Measurements from ENCODE around the gene DNASE1L3.

Gene DNASE1L3

DNA sequence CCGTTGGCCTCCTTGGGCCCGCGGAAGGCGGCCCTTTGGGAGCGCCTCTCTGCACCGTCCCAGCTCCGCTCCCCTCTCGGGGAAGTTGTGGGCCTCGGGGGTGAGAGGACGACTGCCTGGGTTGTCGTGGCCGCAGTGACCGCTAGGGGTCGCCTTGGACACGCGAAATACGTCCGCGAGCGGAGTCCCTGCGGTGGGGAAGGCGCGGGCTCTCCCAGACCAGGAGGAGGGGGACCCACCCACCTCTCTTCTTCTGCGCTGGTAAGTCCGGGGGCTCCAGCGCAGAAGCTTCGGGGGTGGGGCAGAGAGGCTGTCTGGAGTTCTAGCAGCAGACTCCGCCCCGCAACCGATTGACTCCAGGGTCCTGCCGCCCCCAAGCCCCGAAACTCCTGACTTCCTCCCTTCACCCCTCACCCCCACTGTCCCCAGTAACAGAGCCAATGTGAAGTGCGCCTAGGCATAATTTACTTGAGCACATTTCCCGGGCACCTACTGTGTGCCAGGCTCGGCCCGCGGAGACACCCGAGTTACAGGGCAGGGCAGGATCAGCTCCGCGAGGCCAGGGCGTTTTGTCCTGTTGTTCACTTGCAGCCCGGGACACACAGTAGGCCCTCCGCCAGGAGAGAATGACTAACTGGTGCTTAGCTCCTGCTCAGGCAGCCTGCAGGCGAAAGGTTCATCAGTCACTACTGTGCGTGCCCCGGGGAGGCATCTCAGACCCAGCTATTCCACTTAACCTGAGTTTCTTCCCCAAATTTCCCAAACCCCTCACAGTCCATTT lies 32.8 kb downstream of the DNASE1L3 start:
- DNase-seq = peak; percentile 15

DNA sequence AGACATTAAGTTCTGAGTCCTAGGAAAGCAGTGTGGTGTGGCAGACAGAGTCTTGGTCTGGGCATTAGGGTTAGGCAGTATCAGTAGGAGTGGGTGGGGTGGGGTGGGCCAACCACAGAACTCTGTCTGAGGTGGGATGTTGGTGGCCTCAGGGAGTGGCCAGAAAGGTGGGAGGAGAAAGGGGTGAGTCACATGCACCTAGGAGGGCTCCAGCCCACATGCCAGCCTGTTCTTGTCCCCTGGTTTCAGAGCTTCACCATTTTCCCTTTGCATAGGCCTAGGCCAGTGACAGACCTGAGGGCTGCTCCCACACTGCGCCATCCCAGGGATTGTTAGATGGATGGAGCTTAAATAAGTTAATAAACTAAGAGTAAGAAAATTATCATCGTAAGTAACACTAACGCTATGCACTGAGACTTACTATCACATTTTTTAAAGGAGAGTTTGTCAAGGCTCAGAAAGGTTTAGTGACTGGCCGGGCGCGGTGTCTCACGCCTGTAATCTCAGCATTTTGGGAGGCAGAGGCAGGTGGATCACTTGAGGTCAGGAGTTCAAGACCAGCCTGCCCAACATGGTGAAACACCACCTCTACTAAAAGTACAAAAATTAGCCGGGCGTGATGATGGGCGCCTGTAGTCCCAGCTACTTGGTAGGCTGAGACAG lies 33.8 kb downstream of the DNASE1L3 start:
- DNase-seq = no peak

DNA sequence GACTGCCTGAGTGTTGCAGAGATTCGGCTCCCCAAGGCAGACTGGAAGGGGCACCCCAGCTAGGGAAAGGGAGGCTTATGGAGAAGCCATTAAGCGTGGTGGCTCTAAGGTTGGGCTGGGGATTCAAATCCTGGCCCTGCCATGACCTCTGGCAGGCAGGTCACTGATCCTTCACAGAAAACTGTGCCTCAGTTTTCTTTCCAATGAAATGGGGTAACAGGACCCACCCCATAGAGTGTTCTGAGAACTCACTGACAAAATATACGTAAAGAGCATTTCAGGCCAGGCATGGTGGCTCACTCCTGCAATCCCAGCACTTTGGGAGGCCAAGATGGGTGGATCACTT lies 34.6 kb downstream of the DNASE1L3 start:
- no peak for DNase-seq

DNA sequence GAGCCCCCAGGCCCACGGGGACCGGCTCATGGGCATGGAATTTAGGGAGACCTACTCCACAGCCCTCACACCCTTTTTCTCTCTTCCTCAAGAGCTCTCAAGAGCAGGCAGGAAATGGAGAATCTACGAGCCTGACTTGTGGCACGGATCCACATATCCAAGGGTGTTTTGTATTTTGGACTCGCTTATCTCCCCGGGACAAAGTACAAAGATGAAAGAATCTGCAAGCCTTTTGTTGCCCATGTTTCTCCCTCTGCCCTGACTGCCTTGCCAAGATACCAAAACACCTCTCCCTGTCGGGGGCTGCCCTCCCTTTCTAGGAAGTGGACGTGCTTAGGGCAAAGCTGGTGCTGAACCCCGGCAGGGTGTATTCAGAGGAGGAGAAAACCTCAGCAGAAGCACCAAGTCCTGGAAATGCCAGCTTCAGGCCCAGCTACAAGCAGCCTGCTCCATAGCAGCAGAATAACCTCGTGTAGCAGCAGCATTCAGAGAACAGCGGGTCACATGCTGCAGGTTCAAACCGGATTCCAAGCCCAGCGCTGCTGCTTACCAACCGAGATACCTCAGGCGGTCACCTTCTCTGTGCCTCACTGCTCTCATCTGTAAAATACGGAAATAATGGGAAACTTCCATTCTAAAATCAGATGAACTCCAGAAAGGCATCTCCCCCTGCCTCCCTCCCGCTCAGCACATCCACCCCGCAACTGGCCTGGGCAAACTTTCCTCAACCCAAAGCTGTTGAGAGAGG lies 35.2 kb downstream of the DNASE1L3 start:
- no peak for DNase-seq

DNA sequence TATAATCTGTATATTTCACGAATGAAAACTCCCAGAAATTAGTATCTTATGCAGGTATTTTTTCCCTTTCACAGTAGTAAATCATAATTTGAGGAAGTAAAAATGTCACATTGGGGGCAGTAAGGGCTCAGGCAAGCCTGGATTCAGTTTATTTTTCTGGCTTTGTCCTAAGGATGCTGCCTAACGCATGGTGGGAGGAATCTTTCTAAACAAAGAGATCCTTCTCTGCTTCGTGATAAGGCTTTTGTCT lies 35.7 kb downstream of the DNASE1L3 start:
- DNase-seq = no peak

DNA sequence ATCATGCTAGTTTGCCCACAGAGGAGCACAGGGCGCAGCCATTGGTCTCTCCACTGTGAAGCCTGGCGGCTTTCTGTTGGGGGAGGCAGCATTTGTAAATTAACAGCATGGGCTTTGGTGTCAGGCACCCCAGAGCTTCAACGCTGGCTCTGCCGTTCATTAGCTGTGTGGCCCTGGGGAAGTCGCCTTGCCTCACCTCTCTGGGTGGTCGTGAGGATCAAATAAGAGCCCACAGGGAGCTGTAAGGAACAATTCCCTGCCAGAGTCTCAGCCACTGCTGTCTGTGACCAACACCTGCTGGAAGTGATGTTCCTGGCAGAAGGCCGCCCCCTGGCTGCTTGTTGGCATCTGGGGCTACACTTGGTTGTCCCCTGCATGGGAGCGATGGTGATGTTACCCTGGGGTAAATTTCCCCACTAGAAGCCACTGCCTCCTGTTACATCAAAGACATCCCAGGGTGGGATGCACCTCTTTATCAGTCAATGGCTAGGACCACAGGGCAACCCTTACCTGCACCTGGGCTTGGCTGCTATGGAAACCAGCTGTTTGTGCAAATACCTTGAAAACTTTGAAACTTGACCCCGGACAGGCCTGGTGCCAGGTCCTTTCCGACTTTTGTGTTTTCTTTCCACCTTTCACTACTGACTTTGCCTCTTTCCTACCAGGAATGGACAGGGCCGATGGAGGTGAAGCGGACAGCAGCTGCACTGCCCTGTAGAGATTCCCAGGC lies 36.9 kb downstream of the DNASE1L3 start:
- peak; percentile 47 for DNase-seq

DNA sequence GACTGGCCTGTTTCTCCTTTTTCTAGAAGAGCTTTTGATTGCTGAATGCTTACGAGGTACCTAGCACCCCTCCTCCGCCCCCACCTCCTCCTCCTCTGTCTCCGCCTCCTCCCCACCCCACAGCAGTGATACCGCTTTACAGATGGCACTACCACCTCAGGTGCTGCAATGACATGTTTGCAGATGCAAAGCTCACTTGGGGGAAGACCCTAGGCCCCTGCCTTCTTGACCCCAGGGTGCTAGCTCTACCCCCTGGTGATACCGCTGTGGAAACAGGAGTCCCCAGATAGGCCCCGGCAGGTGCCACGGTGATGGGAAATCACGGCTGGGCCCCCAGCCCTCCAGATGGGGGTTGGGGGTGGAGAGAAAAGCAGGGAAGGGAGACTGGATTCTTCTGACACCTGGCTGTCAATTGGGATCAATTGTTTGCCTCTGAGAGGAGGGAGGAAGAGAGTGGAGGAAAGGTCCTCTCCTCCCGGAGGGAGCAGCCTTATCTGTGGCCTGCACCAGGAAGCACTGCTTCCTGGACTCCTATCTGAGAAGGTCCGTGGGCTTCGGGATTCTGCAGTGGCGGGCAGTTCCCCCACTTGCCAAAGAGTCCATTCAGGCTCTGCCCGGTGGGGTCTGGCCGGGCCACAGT lies 37.6 kb downstream of the DNASE1L3 start:
- DNase-seq = peak; percentile 9

DNA sequence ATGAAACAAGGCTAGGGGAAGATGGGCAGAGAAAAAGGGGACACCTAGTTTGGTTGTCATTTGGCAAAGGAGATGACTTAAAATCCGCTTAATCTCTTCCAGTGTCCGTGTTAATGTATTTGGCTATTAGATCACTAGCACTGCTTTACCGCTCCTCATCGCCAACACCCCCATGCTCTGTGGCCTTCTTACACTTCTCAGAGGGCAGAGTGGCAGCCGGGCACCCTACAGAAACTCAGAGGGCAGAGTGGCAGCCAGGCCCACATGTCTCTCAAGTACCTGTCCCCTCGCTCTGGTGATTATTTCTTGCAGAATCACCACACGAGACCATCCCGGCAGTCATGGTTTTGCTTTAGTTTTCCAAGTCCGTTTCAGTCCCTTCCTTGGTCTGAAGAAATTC lies 39.6 kb downstream of the DNASE1L3 start:
- no peak for DNase-seq

DNA sequence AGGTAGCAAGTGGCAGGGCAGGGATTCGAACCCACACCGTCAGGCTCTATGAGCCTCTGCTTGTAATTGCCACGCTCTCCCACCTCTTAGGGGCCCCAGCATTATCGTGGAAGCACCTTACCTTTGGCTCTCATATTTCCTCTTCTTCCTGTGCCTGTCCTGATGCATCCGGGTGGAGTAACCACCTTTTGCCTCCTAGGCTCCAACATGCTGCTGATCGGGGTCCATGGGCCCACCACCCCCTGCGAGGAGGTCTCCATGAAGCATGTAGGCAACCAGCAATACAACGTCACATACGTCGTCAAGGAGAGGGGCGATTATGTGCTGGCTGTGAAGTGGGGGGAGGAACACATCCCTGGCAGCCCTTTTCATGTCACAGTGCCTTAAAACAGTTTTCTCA lies 40.4 kb downstream of the DNASE1L3 start:
- no peak for DNase-seq

DNA sequence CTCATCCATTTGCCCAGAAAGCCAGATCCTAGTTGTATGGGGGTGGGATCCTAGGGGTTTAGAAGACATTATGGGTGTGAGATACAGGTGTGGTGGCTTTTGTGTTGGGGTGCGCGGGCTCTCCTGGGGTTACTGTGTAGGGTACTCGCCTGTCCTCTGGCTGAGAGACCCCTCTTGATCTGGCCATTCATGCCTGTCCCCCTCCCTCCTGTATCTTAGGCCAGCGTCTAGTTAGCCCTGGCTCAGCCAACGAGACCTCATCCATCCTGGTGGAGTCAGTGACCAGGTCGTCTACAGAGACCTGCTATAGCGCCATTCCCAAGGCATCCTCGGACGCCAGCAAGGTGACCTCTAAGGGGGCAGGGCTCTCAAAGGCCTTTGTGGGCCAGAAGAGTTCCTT lies 41.4 kb downstream of the DNASE1L3 start:
- DNase-seq = no peak

DNA sequence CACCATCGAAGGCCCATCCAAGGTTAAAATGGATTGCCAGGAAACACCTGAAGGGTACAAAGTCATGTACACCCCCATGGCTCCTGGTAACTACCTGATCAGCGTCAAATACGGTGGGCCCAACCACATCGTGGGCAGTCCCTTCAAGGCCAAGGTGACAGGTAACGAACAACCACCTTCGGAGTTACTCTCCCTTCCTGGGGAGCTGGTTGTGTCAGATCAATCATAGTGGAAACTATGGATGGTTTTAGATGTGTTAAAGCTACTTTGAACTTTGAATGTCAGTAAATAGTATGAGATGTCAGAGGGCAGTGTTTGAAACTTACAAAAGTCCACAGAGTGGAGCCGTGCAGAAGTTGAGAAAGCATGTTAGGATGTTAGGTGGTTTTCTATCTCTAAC lies 42.3 kb downstream of the DNASE1L3 start:
- no peak for DNase-seq

DNA sequence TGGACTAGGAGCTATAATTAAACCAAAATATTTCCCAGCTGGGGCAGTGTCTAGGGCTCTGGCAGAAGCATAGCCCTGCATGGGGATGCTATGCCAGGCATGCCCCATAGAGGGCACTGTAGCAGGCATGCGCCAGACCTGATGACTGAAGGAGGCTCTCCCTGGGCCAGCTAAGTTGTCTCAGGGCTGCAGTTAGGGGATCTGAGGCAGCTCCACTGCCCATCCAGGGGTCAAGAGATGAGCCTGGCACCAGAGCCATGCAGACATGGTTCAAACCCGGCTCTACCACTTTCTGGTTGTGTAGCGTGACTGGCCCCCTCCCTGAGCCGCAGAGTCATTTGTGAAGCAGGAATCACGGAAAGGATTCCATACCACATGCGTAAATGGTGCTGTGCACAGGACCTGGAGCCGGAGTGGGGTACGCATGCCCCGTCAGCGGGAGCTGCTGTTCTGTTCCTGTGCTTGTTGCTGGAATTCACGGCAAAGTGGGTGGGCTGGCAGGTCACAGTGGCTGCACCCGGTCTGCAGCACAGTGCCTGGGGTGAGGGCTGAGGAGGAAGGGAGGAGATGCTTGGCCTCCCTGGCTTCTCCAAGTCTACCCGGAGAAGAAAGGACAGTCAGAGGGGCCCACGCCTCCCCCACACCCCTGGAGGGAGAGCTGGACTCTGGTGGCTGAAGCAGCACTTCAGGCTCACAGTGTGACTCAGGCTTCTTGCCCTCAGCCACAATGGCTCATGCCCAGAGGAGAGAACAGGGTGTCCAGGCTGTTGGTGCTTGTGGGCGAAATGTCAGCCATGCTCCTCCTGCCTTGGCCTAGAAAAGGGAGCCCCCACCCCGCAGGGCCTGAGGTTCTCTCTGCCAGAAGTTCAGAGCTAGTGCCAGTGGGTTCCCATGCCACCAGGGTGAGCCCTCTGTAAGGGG lies 43.1 kb downstream of the DNASE1L3 start:
- no peak for DNase-seq

DNA sequence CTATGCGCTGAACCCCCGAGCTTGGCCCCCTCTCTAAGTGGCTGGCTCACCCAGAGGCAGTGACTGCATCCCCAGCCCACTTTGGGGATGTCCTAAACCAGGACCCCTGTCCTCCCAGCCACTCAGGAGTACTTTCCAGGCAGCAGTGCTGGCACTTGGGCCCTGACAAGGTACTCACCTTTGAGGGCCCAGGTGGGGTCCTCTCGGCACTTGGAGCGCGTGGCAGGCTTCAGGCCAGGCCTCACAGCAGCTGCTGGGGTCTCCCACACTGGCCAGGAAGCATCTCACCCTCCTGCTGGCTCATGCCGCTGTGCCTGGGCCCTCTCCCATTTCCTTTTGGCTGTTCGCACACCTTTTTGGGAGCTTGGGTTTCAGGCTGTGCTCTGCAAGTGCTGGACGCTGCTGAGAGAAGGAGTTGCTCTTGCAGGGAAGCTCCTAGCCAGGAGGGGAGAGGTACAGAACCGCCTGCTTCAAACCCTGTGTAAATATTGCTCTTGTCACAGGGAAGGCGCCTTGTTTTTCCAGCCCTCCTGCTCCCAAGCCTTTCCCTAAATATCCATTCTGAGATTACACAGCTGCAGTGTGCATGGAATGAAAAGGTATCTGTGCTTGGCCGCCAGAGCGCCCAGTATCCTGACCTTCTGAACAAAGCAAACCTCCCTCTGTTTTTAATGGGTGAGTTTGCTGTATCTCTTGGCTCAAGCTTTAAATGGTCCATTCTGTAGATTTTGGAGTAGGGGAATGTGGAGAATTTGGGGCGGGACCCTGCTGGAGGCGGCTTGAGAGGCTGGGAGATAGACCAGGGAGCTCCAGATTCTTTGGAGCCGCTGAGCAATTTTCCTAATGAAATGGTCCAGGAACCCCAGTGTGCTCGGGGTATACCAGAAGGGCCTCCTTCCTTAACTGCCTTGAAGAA lies 45.6 kb downstream of the DNASE1L3 start:
- no peak for DNase-seq

DNA sequence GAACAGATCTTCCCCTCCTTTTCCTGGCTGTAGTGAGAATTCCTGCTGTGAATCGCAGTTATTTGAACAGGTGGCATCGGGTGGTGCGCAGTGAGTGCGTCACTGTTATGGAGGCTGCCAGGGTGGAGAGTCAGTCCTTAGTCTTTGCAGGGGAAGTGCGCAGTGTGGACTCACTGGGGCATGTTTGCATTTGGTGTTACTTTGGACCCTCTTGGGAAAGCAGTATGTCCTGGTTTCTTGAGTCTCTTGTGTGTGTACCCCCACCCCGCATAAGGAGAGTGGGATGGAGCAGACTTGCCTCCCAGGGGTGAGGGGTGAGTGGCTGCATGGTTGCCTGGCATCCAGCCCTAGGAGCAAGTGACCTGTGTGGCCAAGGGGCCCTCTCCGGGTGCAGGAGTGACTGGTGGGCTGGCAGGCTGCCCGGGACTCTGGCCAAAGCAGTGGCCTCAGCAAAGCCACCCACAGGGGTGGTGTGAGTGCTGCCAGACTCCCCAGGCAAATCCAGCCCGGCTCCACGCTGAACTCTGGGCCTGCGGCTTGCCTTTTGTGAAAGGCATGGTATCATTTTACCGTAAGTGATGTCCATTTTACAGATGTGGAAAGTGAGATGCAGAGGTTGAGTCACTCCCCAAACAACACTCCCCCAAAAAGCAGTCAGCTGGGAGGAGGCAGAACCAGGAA lies 46.4 kb downstream of the DNASE1L3 start:
- DNase-seq = peak; percentile 42

DNA sequence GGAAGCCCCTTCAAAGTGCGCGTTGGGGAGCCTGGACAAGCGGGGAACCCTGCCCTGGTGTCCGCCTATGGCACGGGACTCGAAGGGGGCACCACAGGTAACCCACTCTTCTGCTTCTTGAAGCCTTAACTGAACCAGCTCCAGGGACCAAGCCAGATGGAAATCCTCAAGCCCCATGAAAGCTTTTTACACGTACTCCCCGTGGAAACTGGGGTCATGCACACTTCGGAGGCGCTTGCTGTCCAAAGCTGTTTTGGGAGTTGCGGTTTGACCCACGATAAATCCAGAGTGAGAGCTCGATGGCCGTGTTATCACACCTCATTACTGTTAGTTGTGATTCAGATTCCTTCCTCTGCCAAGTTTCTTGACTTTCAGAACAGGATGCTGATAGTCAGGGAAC lies 47.5 kb downstream of the DNASE1L3 start:
- DNase-seq = no peak

DNA sequence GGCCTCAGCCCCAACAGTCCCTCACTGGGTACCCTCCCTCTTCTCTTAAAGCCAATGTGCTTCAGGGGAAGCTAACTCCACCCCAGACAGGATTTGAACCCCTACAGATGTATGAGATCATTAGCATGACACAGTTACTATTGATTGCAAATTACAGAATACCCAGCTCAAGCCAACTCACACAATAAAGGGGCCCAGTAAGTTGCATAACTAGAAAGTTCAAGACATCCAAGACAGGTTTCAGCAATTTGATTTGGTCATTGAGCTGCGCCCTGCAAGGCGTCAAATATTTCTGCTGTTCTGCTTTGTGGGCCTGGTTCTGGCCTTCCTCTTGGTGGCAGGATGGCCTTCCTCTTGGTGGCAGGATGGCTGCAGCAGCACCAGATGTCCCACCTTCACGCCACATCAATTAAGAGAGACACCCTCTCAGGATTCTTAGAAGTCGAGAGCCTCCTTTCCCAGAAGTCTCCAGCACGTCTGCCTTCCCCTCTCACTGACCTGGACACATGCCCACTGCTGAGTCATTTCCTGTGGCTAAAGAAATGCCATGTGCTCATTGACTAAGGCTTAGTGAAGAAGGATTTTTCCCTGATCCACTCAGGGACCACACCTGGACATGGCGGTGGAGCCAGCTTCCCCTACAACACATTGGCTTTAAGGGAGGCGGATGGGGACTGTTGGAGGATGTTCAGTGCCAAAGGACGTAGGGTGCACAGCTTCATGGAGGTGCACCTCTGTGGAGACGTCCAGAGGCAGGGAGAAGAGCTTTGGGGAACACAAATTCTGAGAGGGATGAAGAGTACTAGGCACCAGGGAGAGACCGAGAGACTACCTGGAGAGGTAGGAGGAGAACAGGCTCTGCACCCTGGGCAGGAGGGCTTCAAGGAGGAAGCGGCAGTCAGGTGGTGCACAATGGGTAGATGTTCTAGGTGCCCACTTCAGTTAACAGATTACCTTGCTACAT lies 49.1 kb downstream of the DNASE1L3 start:
- no peak for DNase-seq

DNA sequence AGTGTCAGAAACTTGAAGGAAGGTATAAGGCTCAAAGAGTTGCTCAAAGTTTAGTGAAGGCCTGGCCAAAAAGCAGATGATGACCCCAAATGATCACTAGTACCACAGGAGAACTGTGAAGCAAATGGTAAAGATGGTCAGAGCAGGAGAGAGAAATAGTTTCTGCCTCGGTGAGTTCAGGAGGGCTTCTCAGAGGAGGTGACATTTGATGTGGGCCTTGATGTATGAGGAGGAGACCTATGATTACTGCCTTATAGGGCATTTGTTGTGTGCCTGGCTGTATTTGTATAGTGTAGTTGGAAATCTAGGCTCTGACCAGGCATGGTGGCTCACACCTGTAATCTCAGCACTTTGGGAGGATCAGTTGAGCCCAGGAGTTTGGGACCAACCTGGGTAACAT lies 50.4 kb downstream of the DNASE1L3 start:
- DNase-seq = no peak

DNA sequence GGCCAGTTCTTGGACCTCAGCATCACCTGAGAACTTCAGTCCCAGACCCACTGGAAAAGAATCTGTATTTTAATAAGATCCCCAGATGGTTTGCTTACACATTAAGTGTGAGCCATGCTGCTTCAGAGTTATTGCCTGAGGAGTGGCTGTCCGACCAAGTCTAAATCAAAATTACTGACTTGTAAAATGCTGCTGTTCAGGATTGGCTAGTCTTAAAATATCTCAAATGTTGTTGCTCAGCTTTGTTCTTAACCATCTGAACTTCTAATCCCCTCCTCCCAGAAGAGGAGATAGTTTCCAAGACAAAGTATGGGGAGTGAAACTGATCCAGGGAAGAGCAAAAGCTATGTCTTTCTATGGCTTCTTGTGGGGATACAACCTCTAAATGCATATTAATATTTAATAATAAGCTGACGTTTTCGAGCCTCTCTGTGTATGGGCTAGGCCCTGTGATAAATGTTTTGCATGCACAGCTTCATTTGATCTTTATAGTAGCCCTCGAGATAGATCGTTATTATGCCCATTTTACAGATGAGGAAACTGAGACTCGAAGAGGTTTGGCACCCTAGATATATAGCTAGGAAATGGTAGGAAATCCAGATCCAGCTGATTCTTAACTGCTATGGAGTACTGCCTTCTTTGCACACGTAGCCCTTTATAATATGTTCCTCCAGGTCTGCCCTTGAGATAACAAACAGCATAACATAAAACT lies 52.2 kb downstream of the DNASE1L3 start:
- peak; percentile 3 for DNase-seq
